ENCODE measurements around the gene PPFIA1.
"Not testable (repeated sequence)": the region's sequence is repeated elsewhere in the genome, so short reads cannot be mapped to it uniquely, and the experiment has no call there.

The PPFIA1 gene

GRCh38 chr11:70251659-70252321, 18.7 kb upstream of the PPFIA1 start:
- no peak overlapping the region for H3K27ac ChIP-seq (ENCODE audit: low read depth, low read length)
- no peaks in the 10 kb centered on the region for H3K27me3 ChIP-seq (ENCODE audit: control insufficient read depth, insufficient read depth, low read length)
- H3K9ac ChIP-seq (ENCODE audit: low read length) = no peak overlapping the region
- no peak overlapping the region for H3K4me3 ChIP-seq (ENCODE audit: low read depth, low read length)
- peaks cover 9% of the 10 kb centered on the region for H3K4me1 ChIP-seq (ENCODE audit: control insufficient read depth, insufficient read depth, low read length)
- H3K36me3 ChIP-seq (ENCODE audit: control insufficient read depth, insufficient read depth, low read length) = no peaks in the 10 kb centered on the region
- H3K9me3 ChIP-seq (ENCODE audit: control insufficient read depth, insufficient read depth, low read depth, low read length) = no peaks in the 10 kb centered on the region

GRCh38 chr11:70252844-70253243, 17.6 kb upstream of the PPFIA1 start:
- no peaks in the 10 kb centered on the region for H3K9me3 ChIP-seq (ENCODE audit: control insufficient read depth, insufficient read depth, low read depth, low read length)
- no peak overlapping the region for H3K9ac ChIP-seq (ENCODE audit: low read length)
- no peak overlapping the region for H3K4me3 ChIP-seq (ENCODE audit: low read depth, low read length)
- no peak overlapping the region for H3K27ac ChIP-seq (ENCODE audit: low read depth, low read length)
- peaks cover 4% of the 10 kb centered on the region; the same call in 1 of the 2 replicates for H3K4me1 ChIP-seq (ENCODE audit: control insufficient read depth, insufficient read depth, low read length)
- H3K36me3 ChIP-seq (ENCODE audit: control insufficient read depth, insufficient read depth, low read length) = no peaks in the 10 kb centered on the region
- no peaks in the 10 kb centered on the region for H3K27me3 ChIP-seq (ENCODE audit: control insufficient read depth, insufficient read depth, low read length)

GRCh38 chr11:70255477-70256116, 14.9 kb upstream of the PPFIA1 start:
- no peaks in the 10 kb centered on the region for H3K9me3 ChIP-seq (ENCODE audit: control insufficient read depth, insufficient read depth, low read depth, low read length)
- H3K4me3 ChIP-seq (ENCODE audit: low read depth, low read length) = no peak overlapping the region
- H3K27me3 ChIP-seq (ENCODE audit: control insufficient read depth, insufficient read depth, low read length) = no peaks in the 10 kb centered on the region
- no peak overlapping the region for H3K27ac ChIP-seq (ENCODE audit: low read depth, low read length)
- no peak overlapping the region for H3K9ac ChIP-seq (ENCODE audit: low read length)
- no peaks in the 10 kb centered on the region for H3K36me3 ChIP-seq (ENCODE audit: control insufficient read depth, insufficient read depth, low read length)
- H3K4me1 ChIP-seq (ENCODE audit: control insufficient read depth, insufficient read depth, low read length) = peaks cover 4% of the 10 kb centered on the region; the same call in 1 of the 2 replicates

- not testable (repeated sequence) for H3K9ac ChIP-seq (ENCODE audit: low read length); H3K4me1 ChIP-seq (ENCODE audit: control insufficient read depth, insufficient read depth, low read length)
These were observed 11.4 kb upstream of the PPFIA1 start for GRCh38 chr11:70259077-70259476.

GRCh38 chr11:70262951-70263350, 7.5 kb upstream of the PPFIA1 start:
- H3K4me1 ChIP-seq (ENCODE audit: control insufficient read depth, insufficient read depth, low read length) = no peaks in the 10 kb centered on the region
- no peak overlapping the region for H3K9ac ChIP-seq (ENCODE audit: low read length)
- no peaks in the 10 kb centered on the region for H3K27me3 ChIP-seq (ENCODE audit: control insufficient read depth, insufficient read depth, low read length)
- H3K4me3 ChIP-seq (ENCODE audit: low read depth, low read length) = no peak overlapping the region
- no peak overlapping the region for H3K27ac ChIP-seq (ENCODE audit: low read depth, low read length)
- no peaks in the 10 kb centered on the region for H3K9me3 ChIP-seq (ENCODE audit: control insufficient read depth, insufficient read depth, low read depth, low read length)
- H3K36me3 ChIP-seq (ENCODE audit: control insufficient read depth, insufficient read depth, low read length) = no peaks in the 10 kb centered on the region

More at GRCh38 chr11:70259077-70259476, 11.4 kb upstream of the PPFIA1 start:
- not testable (repeated sequence) for H3K36me3 ChIP-seq (ENCODE audit: control insufficient read depth, insufficient read depth, low read length); H3K27me3 ChIP-seq (ENCODE audit: control insufficient read depth, insufficient read depth, low read length); H3K27ac ChIP-seq (ENCODE audit: low read depth, low read length); H3K4me3 ChIP-seq (ENCODE audit: low read depth, low read length); H3K9me3 ChIP-seq (ENCODE audit: control insufficient read depth, insufficient read depth, low read depth, low read length)

- no peaks in the 10 kb centered on the region for H3K36me3 ChIP-seq (ENCODE audit: control insufficient read depth, insufficient read depth, low read length)
- H3K27me3 ChIP-seq (ENCODE audit: control insufficient read depth, insufficient read depth, low read length) = no peaks in the 10 kb centered on the region
- H3K4me1 ChIP-seq (ENCODE audit: control insufficient read depth, insufficient read depth, low read length) = no peaks in the 10 kb centered on the region
- no peaks in the 10 kb centered on the region for H3K9me3 ChIP-seq (ENCODE audit: control insufficient read depth, insufficient read depth, low read depth, low read length)
- no peak overlapping the region for H3K4me3 ChIP-seq (ENCODE audit: low read depth, low read length)
- H3K27ac ChIP-seq (ENCODE audit: low read depth, low read length) = no peak overlapping the region
- H3K9ac ChIP-seq (ENCODE audit: low read length) = no peak overlapping the region
These were observed 7.1 kb upstream of the PPFIA1 start for GRCh38 chr11:70263363-70263762.

- H3K27ac ChIP-seq (ENCODE audit: low read depth, low read length) = no peak overlapping the region
- no peaks in the 10 kb centered on the region for H3K9me3 ChIP-seq (ENCODE audit: control insufficient read depth, insufficient read depth, low read depth, low read length)
- no peak overlapping the region for H3K9ac ChIP-seq (ENCODE audit: low read length)
- no peaks in the 10 kb centered on the region for H3K36me3 ChIP-seq (ENCODE audit: control insufficient read depth, insufficient read depth, low read length)
- H3K4me1 ChIP-seq (ENCODE audit: control insufficient read depth, insufficient read depth, low read length) = no peaks in the 10 kb centered on the region
- no peaks in the 10 kb centered on the region for H3K27me3 ChIP-seq (ENCODE audit: control insufficient read depth, insufficient read depth, low read length)
- H3K4me3 ChIP-seq (ENCODE audit: low read depth, low read length) = no peak overlapping the region
These were observed 5.1 kb upstream of the PPFIA1 start for GRCh38 chr11:70265341-70265740.

- no peak overlapping the region for H3K9ac ChIP-seq (ENCODE audit: low read length)
- peaks cover 7% of the 10 kb centered on the region for H3K36me3 ChIP-seq (ENCODE audit: control insufficient read depth, insufficient read depth, low read length)
- H3K27me3 ChIP-seq (ENCODE audit: control insufficient read depth, insufficient read depth, low read length) = no peaks in the 10 kb centered on the region
- H3K4me3 ChIP-seq (ENCODE audit: low read depth, low read length) = no peak overlapping the region
- H3K9me3 ChIP-seq (ENCODE audit: control insufficient read depth, insufficient read depth, low read depth, low read length) = no peaks in the 10 kb centered on the region
- H3K27ac ChIP-seq (ENCODE audit: low read depth, low read length) = no peak overlapping the region
- peaks cover 8% of the 10 kb centered on the region; the same call in 1 of the 2 replicates for H3K4me1 ChIP-seq (ENCODE audit: control insufficient read depth, insufficient read depth, low read length)
These were observed 3.0 kb upstream of the PPFIA1 start for GRCh38 chr11:70267405-70267950.

GRCh38 chr11:70268526-70268925, 2.0 kb upstream of the PPFIA1 start:
- no peaks in the 10 kb centered on the region for H3K9me3 ChIP-seq (ENCODE audit: control insufficient read depth, insufficient read depth, low read depth, low read length)
- H3K9ac ChIP-seq (ENCODE audit: low read length) = no peak overlapping the region
- H3K36me3 ChIP-seq (ENCODE audit: control insufficient read depth, insufficient read depth, low read length) = peaks cover 17% of the 10 kb centered on the region
- no peak overlapping the region for H3K27ac ChIP-seq (ENCODE audit: low read depth, low read length)
- H3K4me3 ChIP-seq (ENCODE audit: low read depth, low read length) = no peak overlapping the region
- H3K27me3 ChIP-seq (ENCODE audit: control insufficient read depth, insufficient read depth, low read length) = no peaks in the 10 kb centered on the region
- H3K4me1 ChIP-seq (ENCODE audit: control insufficient read depth, insufficient read depth, low read length) = peaks cover 10% of the 10 kb centered on the region; the same call in 1 of the 2 replicates

- no peaks in the 10 kb centered on the region for H3K9me3 ChIP-seq (ENCODE audit: control insufficient read depth, insufficient read depth, low read depth, low read length)
- H3K9ac ChIP-seq (ENCODE audit: low read length) = peak overlapping the region; percentile 89
- H3K4me3 ChIP-seq (ENCODE audit: low read depth, low read length) = peak overlapping the region; percentile 94
- peaks cover 10% of the 10 kb centered on the region; the same call in 1 of the 2 replicates for H3K4me1 ChIP-seq (ENCODE audit: control insufficient read depth, insufficient read depth, low read length)
- peak overlapping the region; percentile 49; the same call in 1 of the 2 replicates for H3K27ac ChIP-seq (ENCODE audit: low read depth, low read length)
- peaks cover 43% of the 10 kb centered on the region for H3K36me3 ChIP-seq (ENCODE audit: control insufficient read depth, insufficient read depth, low read length)
- no peaks in the 10 kb centered on the region for H3K27me3 ChIP-seq (ENCODE audit: control insufficient read depth, insufficient read depth, low read length)
These were observed 573 bp downstream of the PPFIA1 start for GRCh38 chr11:70270877-70271648.

- H3K4me3 ChIP-seq (ENCODE audit: low read depth, low read length) = peak overlapping the region; percentile 94
- no peak overlapping the region for H3K27ac ChIP-seq (ENCODE audit: low read depth, low read length)
- peaks cover 48% of the 10 kb centered on the region for H3K36me3 ChIP-seq (ENCODE audit: control insufficient read depth, insufficient read depth, low read length)
- H3K27me3 ChIP-seq (ENCODE audit: control insufficient read depth, insufficient read depth, low read length) = no peaks in the 10 kb centered on the region
- peaks cover 10% of the 10 kb centered on the region; the same call in 1 of the 2 replicates for H3K4me1 ChIP-seq (ENCODE audit: control insufficient read depth, insufficient read depth, low read length)
- peak overlapping the region; percentile 89 for H3K9ac ChIP-seq (ENCODE audit: low read length)
- H3K9me3 ChIP-seq (ENCODE audit: control insufficient read depth, insufficient read depth, low read depth, low read length) = no peaks in the 10 kb centered on the region
These were observed 1.1 kb downstream of the PPFIA1 start for GRCh38 chr11:70271649-70271953.
